CD8-positive, alpha-beta memory T cell (primary cell): ENCODE data around the gene R3HDM1. TPM values are rescaled to one million over a fixed set of nuclear protein-coding genes. Genes with fewer than 3 reads are reported as not detected.

Experiments used
- CTCF ChIA-PET: fragments of 350-600 bp; sonication (Branson Sonifier 250); formaldehyde crosslinking; loops from one replicate; lab custom pipeline; 2021; ENCODE audit warnings: antibody characterized with exemption; lab: Charles Lee
- POLR2A ChIA-PET: fragments of 350-600 bp; sonication (Branson Sonifier 250); formaldehyde crosslinking; loops from one replicate; lab custom pipeline; 2021; ENCODE audit warnings: antibody characterized with exemption; lab: Charles Lee
- DNase-seq, 5 donors: peaks; one replicate each; pipeline versions ENCODE4 v3.0.0 to v3.0.0-alpha.2; 2020 to 2022; ENCODE audit warnings: mixed read lengths in 1 of 5
- H3K27ac ChIP-seq: one replicate; pipeline ENCODE4 v1.7.0; 2013; ENCODE audit warnings: low read depth, mild to moderate bottlenecking, low read length, moderate library complexity
- H3K27me3 ChIP-seq: 2 replicates; pipeline ENCODE4 v1.7.0; 2013; ENCODE audit warnings: low read length, mild to moderate bottlenecking; ENCODE audit not compliant: insufficient read depth, poor library complexity, severe bottlenecking
- H3K36me3 ChIP-seq: 2 replicates; pipeline ENCODE4 v1.7.0; 2013; ENCODE audit warnings: mild to moderate bottlenecking, low read length, moderate library complexity; ENCODE audit not compliant: insufficient read depth
- H3K4me1 ChIP-seq: 2 replicates; pipeline ENCODE4 v1.7.0; 2013; ENCODE audit warnings: mild to moderate bottlenecking, low read length, moderate library complexity; ENCODE audit not compliant: insufficient read depth
- H3K4me3 ChIP-seq: 2 replicates; pipeline ENCODE4 v1.7.0; 2013; ENCODE audit warnings: mild to moderate bottlenecking, low read length
- H3K9me3 ChIP-seq: 2 replicates; pipeline ENCODE4 v1.7.0; 2013; ENCODE audit warnings: mild to moderate bottlenecking, low read length
- H3K27ac Mint-ChIP-seq, 8 donors: one replicate each; pipeline ENCODE4 v1.8.0; 2020 to 2021; ENCODE audit warnings: mixed read lengths in 8 of 8, mild to moderate bottlenecking in 6 of 8, inconsistent platforms in 3 of 8, moderate library complexity in 3 of 8
- H3K27me3 Mint-ChIP-seq, 2 donors: one replicate each; pipeline ENCODE4 v1.8.0; 2020 to 2021; ENCODE audit warnings: mixed read lengths in 2 of 2, mild to moderate bottlenecking in 1 of 2, moderate library complexity in 1 of 2
- H3K36me3 Mint-ChIP-seq, 3 donors: one replicate each; pipeline ENCODE4 v1.8.0; 2020 to 2021; ENCODE audit warnings: mixed read lengths in 3 of 3, inconsistent platforms in 1 of 3, mild to moderate bottlenecking in 1 of 3
- H3K4me1 Mint-ChIP-seq, 3 donors: one replicate each; pipeline ENCODE4 v1.8.0; 2020 to 2021; ENCODE audit warnings: mixed read lengths in 3 of 3, inconsistent platforms in 1 of 3, mild to moderate bottlenecking in 1 of 3
- H3K4me3 Mint-ChIP-seq, 7 donors: one replicate each; pipeline ENCODE4 v1.8.0; 2020 to 2021; ENCODE audit warnings: mixed read lengths in 7 of 7, mild to moderate bottlenecking in 6 of 7, moderate library complexity in 4 of 7, inconsistent platforms in 2 of 7
- H3K9me3 Mint-ChIP-seq, 5 donors: one replicate each; pipeline ENCODE4 v1.8.0; 2020 to 2022; ENCODE audit warnings: mixed read lengths in 5 of 5, mild to moderate bottlenecking in 3 of 5, moderate library complexity in 2 of 5, inconsistent platforms in 1 of 5
- polyA plus RNA-seq: library from polyadenylated mRNA; unstranded; fragments of 300-500 nt; fragmentation: Illumina TruSeq; gene quantifications from one replicate; pipeline ENCODE4 v1.2.3, GENCODE V29; 2021
- total RNA-seq, 2 experiments: library from RNA; stranded (reverse); gene quantifications; one replicate each; pipeline ENCODE4 v1.2.3, GENCODE V29; 2021

The R3HDM1 gene
- total and polyA plus RNA-seq, 3 experiments from 2014 or later = 21.1 to 52.6 (median 49.7) TPM

DNA sequence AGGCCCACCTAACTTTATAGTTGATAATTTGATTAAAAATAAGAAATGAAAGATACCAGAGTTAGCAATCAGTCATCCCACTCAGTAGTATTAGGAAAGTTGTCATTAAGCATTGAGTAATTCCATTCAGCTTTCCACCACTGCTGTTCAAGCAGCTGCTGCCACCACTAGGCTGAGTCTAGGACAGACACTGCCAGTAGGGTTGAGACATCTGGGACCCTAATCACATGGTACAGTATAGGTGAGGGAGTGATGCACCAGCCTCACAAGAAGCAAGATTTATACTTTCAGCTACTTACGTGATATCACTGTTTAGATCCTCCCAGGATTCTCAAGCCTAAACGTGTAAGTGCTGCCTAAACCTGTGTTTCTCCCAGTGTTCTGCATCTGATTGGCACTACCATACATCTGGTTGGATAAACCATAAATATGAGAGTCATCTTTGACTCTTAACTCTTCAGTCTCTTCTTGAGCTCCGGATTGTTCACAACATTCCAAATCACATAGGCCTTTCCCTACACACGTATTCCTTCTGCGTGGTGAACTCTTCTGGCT lies 213.6 kb downstream of the R3HDM1 start:
- H3K36me3 Mint-ChIP-seq = peaks cover 0 to 49% (median 17%) of the 10 kb centered on the region in 3 donors
- no peaks in the 10 kb centered on the region for H3K27me3 Mint-ChIP-seq
- peaks cover 43% of the 10 kb centered on the region for H3K4me1 ChIP-seq
- ChIA-PET POLR2A (no interaction called here), CTCF (interaction anchor here (1.1 kb wide), 1 partner anchor 214 kb away, joined by 3 read pairs; the partner anchor contains the start of genes R3HDM1 and ZRANB3)
- no peaks in the 10 kb centered on the region for H3K9me3 ChIP-seq
- peaks cover 55 to 69% (median 62%) of the 10 kb centered on the region in 3 donors for H3K4me1 Mint-ChIP-seq
- peak overlapping the region in 6 of 7 donors; percentile 46 to 69 (median 58) for H3K4me3 Mint-ChIP-seq
- H3K27ac ChIP-seq = no peak overlapping the region
- H3K27me3 ChIP-seq = no peaks in the 10 kb centered on the region
- DNase-seq = peak in 1 of 5 donors; percentile 8
- no peak overlapping the region for H3K4me3 ChIP-seq
- no peaks in the 10 kb centered on the region for H3K36me3 ChIP-seq
- H3K9me3 Mint-ChIP-seq = no peaks in the 10 kb centered on the region
- H3K27ac Mint-ChIP-seq = peak overlapping the region in 6 of 8 donors; percentile 7 to 93 (median 60)

DNA sequence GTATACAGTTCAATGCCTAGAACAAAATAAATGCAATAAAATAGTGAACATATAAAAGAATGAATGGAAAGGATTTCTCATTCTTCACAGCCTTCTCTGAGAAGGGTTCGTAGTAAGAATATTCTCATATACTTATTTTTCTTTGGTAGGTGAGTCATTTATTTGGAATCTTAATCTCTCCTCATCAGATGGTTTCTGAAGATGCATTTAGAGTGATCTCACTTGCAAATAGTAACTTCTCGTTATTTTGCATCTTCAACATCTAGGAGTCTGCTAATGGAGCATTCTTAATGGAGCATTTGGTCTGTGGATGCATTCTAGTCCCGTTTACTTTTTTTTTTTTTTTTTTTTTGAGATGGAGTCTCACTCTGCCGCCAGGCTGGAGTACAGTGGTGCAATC lies 214.3 kb downstream of the R3HDM1 start:
- Mint-ChIP-seq H3K27me3 (no peaks in the 10 kb centered on the region), H3K4me3 (peak overlapping the region in 3 of 7 donors; percentile 28 to 53 (median 51)), H3K27ac (peak overlapping the region in 2 of 8 donors; percentile 52 to 93), H3K4me1 (peaks cover 56 to 72% (median 64%) of the 10 kb centered on the region in 3 donors), H3K36me3 (peaks cover 0 to 54% (median 18%) of the 10 kb centered on the region in 3 donors), H3K9me3 (no peaks in the 10 kb centered on the region)
- DNase-seq = no peak
- H3K4me1 ChIP-seq = peaks cover 43% of the 10 kb centered on the region
- no peak overlapping the region for H3K27ac ChIP-seq
- no peaks in the 10 kb centered on the region for H3K27me3 ChIP-seq
- no peaks in the 10 kb centered on the region for H3K36me3 ChIP-seq
- ChIA-PET POLR2A (no interaction called here), CTCF (no interaction called here)
- no peak overlapping the region for H3K4me3 ChIP-seq
- no peaks in the 10 kb centered on the region for H3K9me3 ChIP-seq

DNA sequence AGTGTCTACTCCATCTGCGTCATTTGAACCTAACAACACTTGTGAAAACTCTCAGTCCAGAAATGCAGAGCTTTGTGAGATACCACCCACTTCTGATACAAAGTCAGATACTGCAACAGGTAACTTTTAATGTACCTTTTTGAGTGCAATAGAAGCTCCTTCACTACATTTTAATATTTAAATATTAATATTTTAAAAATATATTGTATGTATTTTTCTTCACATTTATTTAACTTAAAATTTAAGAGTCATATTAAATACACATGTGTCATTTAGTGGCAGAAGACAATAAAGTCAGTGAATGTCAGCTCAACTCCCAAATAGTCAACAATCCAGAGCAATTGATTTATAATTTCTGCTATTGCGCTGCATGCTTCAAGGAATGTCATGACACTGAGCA lies 224.3 kb downstream of the R3HDM1 start:
- DNase-seq = no peak
- Mint-ChIP-seq H3K27ac (no peak overlapping the region), H3K36me3 (peaks cover 18 to 67% (median 30%) of the 10 kb centered on the region in 3 donors), H3K4me1 (peaks cover 2 to 9% (median 8%) of the 10 kb centered on the region in 3 donors), H3K27me3 (no peaks in the 10 kb centered on the region), H3K4me3 (no peak overlapping the region), H3K9me3 (peaks cover 0 to 10% (median 9%) of the 10 kb centered on the region in 5 donors)
- Histone ChIP-seq H3K9me3 (no peaks in the 10 kb centered on the region), H3K27me3 (no peaks in the 10 kb centered on the region), H3K4me3 (no peak overlapping the region), H3K4me1 (no peaks in the 10 kb centered on the region), H3K36me3 (peaks cover 21% of the 10 kb centered on the region), H3K27ac (no peak overlapping the region)
- CTCF ChIA-PET = interaction anchor here (1.3 to 1.7 kb wide), 3 partner anchors 15 to 45 kb away, joined by 4 read pairs; partner anchors contain the start of gene UBXN4
- POLR2A ChIA-PET = interaction anchor here (1.1 kb wide), 1 partner anchor 120 kb away, joined by 3 read pairs; no protein-coding TSS in a partner anchor

DNA sequence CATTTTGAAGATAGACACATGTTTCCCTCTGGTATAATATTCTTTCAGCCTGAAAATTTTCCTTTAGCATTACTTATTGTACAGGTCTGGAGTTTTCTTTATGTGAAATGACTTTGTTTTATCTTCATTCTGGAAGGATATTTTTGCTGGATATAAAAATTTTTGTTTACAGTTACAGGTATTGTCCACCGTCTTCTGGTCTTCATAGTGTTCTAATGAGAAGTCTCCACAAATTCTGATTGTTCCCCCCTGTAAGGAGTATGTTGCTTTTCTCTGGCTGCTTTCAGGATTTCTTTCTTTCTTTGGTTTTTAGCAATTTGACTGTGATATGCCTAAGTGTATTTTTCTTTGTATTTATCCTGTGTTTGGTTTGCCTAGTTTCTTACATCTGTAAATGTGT lies 225.4 kb downstream of the R3HDM1 start:
- Histone ChIP-seq H3K36me3 (peaks cover 30% of the 10 kb centered on the region), H3K27ac (no peak overlapping the region), H3K9me3 (no peaks in the 10 kb centered on the region), H3K4me3 (no peak overlapping the region), H3K27me3 (no peaks in the 10 kb centered on the region), H3K4me1 (no peaks in the 10 kb centered on the region)
- Mint-ChIP-seq H3K4me3 (no peak overlapping the region), H3K4me1 (peaks cover 3 to 12% (median 9%) of the 10 kb centered on the region in 3 donors), H3K27me3 (no peaks in the 10 kb centered on the region), H3K36me3 (peaks cover 18 to 76% (median 30%) of the 10 kb centered on the region in 3 donors), H3K9me3 (peaks cover 0 to 10% (median 9%) of the 10 kb centered on the region in 5 donors), H3K27ac (no peak overlapping the region)
- ChIA-PET POLR2A (no interaction called here), CTCF (interaction anchor here (1.5 kb wide), 1 partner anchor 16 kb away, joined by 4 read pairs; the partner anchor contains the start of gene UBXN4)
- no peak for DNase-seq

DNA sequence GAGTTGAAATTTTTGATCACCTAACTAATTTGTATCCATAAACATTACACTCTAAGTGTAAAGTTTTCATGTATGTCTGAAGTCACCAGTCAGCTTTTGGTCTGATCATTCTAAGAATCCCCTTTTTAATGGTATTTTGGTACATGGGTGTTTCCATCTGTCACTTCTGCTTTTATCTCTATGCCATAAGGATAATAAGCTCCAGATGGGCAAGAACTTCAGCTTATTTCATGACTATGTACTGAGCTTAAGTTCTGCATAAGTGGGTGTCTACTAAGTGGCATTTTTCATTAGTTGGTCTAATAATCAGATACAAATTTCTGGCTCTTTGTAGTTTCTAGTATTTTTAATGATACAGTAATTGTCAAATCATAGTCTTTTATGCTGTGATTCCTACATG lies 230.7 kb downstream of the R3HDM1 start:
- Mint-ChIP-seq H3K27me3 (no peaks in the 10 kb centered on the region), H3K4me3 (no peak overlapping the region), H3K4me1 (peaks cover 6 to 16% (median 13%) of the 10 kb centered on the region in 3 donors), H3K9me3 (peaks cover 0 to 3% (median 0%) of the 10 kb centered on the region in 5 donors), H3K27ac (no peak overlapping the region), H3K36me3 (peaks cover 5 to 74% (median 26%) of the 10 kb centered on the region in 3 donors)
- Histone ChIP-seq H3K27ac (no peak overlapping the region), H3K36me3 (peaks cover 42% of the 10 kb centered on the region), H3K9me3 (no peaks in the 10 kb centered on the region), H3K4me1 (no peaks in the 10 kb centered on the region), H3K4me3 (no peak overlapping the region), H3K27me3 (no peaks in the 10 kb centered on the region)
- no peak for DNase-seq
- CTCF ChIA-PET = no interaction called here
- POLR2A ChIA-PET = no interaction called here

DNA sequence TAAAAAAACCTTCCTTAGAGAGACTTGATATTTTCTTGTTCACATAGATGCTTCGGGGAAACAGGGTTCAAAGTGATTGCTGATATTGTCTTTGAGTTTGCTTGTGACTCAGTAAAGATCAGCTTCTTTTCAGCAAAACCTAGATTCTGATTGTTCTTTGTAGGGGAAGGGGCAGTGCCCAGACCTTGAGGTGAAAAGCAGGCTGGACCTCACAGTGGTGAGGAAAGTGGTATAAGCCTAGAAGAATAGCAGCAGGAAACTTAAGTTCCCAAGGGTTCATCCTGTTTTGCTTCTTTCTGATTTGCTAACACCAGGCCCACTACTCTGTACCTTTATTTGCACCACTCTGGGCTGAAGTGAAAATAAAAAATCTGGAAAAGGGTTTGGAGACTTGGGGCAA lies 231.2 kb downstream of the R3HDM1 start:
- ChIA-PET POLR2A (no interaction called here), CTCF (no interaction called here)
- H3K36me3 Mint-ChIP-seq = peaks cover under 1 to 74% (median 25%) of the 10 kb centered on the region in 3 donors
- Histone ChIP-seq H3K4me3 (no peak overlapping the region), H3K27ac (no peak overlapping the region), H3K9me3 (no peaks in the 10 kb centered on the region), H3K27me3 (no peaks in the 10 kb centered on the region), H3K36me3 (peaks cover 39% of the 10 kb centered on the region), H3K4me1 (no peaks in the 10 kb centered on the region)
- H3K27me3 Mint-ChIP-seq = no peaks in the 10 kb centered on the region
- no peak overlapping the region for H3K4me3 Mint-ChIP-seq
- H3K27ac Mint-ChIP-seq = peak overlapping the region in 1 of 8 donors; percentile 35
- H3K9me3 Mint-ChIP-seq = no peaks in the 10 kb centered on the region
- peaks cover 9 to 16% (median 16%) of the 10 kb centered on the region in 3 donors for H3K4me1 Mint-ChIP-seq
- DNase-seq = no peak

DNA sequence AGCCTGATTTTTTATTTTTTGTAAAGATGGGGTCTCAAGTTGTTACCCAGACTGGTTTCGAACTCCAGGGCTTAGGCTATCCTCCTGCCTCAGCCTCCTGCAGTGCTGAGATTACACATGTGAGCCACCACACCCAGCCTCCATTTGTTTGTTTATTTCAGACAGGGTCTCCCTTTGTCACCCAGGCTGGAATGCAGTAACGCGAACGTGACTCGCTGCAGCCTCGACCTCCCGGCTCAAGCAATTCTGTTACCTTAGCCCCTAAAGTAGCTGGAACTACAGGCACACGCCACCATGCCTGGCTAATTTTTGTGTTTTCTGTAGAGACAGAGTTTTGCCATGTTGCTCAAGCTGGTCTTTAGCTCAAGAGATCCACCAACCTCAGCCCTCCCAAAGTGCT lies 237.6 kb downstream of the R3HDM1 start:
- CTCF ChIA-PET = no interaction called here
- Mint-ChIP-seq H3K27ac (peak overlapping the region in 1 of 8 donors; percentile 65), H3K9me3 (no peaks in the 10 kb centered on the region), H3K27me3 (no peaks in the 10 kb centered on the region), H3K4me3 (no peak overlapping the region), H3K36me3 (peaks cover 6 to 81% (median 24%) of the 10 kb centered on the region in 3 donors), H3K4me1 (peaks cover 4 to 11% (median 6%) of the 10 kb centered on the region in 3 donors)
- POLR2A ChIA-PET = no interaction called here
- H3K9me3 ChIP-seq = no peaks in the 10 kb centered on the region
- no peak overlapping the region for H3K27ac ChIP-seq
- no peaks in the 10 kb centered on the region for H3K27me3 ChIP-seq
- DNase-seq = no peak
- H3K36me3 ChIP-seq = peaks cover 45% of the 10 kb centered on the region
- no peak overlapping the region for H3K4me3 ChIP-seq
- no peaks in the 10 kb centered on the region for H3K4me1 ChIP-seq

DNA sequence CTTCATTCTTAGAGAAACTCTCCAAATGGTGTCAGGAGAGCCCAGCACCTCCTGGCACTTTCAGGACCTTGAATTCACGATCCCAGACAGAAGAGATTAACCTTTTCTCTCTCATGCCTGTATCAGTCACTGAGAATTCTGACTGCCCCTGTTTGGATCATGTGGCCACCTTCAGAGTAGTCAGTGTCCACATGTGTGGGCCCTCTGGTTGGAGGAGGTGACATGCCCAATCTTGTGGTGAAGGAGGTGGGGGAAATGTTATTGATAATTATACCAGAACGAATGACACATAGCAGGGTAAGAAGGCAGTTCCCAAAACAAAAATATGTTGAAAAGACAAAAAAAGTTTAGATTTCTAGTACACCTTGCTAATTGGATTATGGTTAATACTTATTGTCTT lies 242.0 kb downstream of the R3HDM1 start:
- Histone ChIP-seq H3K27me3 (no peaks in the 10 kb centered on the region), H3K27ac (no peak overlapping the region), H3K9me3 (no peaks in the 10 kb centered on the region), H3K4me3 (no peak overlapping the region), H3K4me1 (no peaks in the 10 kb centered on the region), H3K36me3 (peaks cover 62% of the 10 kb centered on the region)
- H3K4me3 Mint-ChIP-seq = no peak overlapping the region
- H3K27ac Mint-ChIP-seq = peak overlapping the region in 2 of 8 donors; percentile 67 to 74
- H3K36me3 Mint-ChIP-seq = peaks cover 18 to 90% (median 23%) of the 10 kb centered on the region in 3 donors
- CTCF ChIA-PET = interaction anchor here (1.3 kb wide), 1 partner anchor 24 kb away, joined by 4 read pairs; no protein-coding TSS in a partner anchor
- peaks cover 0 to 5% (median 0%) of the 10 kb centered on the region in 3 donors for H3K4me1 Mint-ChIP-seq
- no peaks in the 10 kb centered on the region for H3K9me3 Mint-ChIP-seq
- POLR2A ChIA-PET = no interaction called here
- DNase-seq = no peak
- no peaks in the 10 kb centered on the region for H3K27me3 Mint-ChIP-seq
